Body of pancreas (tissue), 4 donors: ENCODE data around the gene PNMA8C.

Experiments
- POLR2A ChIP-seq, 3 donors: fragments of 450-650 bp; IDR thresholded peaks; one replicate each; pipeline ENCODE4 v1.6.1; 2016; ENCODE audit warnings: antibody characterized with exemption in 3 of 3, mild to moderate bottlenecking in 2 of 3
- TF ChIP-seq, protein P1 (sequence below), 7 experiments: fragments of 450-650 bp in 4 of 7; fragments of 200-600 bp in 3 of 7; sonication (generic) in 3 of 7; IDR thresholded peaks; one replicate each; pipeline ENCODE4 v1.5.1; 2016 to 2019; ENCODE audit warnings: antibody characterized with exemption in 7 of 7

DNA sequence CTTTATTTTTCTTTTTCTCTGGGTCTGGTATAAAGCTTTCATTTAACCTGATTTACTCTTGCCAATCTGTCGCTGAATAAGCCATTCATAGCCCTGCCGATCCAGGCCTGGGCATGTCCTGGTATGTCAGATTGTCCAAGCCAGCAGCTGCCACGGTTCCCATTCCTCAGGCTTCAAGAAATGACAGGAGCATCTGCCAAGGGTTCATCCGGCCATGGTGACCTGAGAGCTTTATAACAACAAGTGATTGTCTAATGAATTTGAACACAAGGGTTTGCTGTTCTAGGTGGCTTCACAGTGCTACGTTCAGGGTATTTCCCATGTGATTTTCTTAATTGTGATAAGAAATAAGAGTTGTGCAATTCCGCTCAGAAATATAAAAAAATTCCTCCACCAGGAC is 22.6 kb upstream of the PNMA8C start:
- TF ChIP-seq, protein P1, sequence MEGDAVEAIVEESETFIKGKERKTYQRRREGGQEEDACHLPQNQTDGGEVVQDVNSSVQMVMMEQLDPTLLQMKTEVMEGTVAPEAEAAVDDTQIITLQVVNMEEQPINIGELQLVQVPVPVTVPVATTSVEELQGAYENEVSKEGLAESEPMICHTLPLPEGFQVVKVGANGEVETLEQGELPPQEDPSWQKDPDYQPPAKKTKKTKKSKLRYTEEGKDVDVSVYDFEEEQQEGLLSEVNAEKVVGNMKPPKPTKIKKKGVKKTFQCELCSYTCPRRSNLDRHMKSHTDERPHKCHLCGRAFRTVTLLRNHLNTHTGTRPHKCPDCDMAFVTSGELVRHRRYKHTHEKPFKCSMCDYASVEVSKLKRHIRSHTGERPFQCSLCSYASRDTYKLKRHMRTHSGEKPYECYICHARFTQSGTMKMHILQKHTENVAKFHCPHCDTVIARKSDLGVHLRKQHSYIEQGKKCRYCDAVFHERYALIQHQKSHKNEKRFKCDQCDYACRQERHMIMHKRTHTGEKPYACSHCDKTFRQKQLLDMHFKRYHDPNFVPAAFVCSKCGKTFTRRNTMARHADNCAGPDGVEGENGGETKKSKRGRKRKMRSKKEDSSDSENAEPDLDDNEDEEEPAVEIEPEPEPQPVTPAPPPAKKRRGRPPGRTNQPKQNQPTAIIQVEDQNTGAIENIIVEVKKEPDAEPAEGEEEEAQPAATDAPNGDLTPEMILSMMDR (IDR thresholded peaks at IDR 0.05): no peak
- TF ChIP-seq POLR2A (IDR thresholded peaks at IDR 0.05): no peak
